Esophagus squamous epithelium (tissue), 4 donors: ENCODE measurements around the gene SLC49A3.

Experiments
- POLR2A ChIP-seq, 4 donors: fragments of 450-650 bp; IDR thresholded peaks; one replicate each; pipeline ENCODE4 v1.6.1; 2017; ENCODE audit warnings: antibody characterized with exemption in 4 of 4, mild to moderate bottlenecking in 4 of 4, moderate library complexity in 3 of 4
- TF ChIP-seq, protein P1 (sequence below), 6 experiments: fragments of 450-650 bp in 4 of 6; fragments of 200-600 bp in 2 of 6; sonication (generic) in 2 of 6; IDR thresholded peaks; one replicate each; pipeline ENCODE4 v1.5.1; 2016 to 2019; ENCODE audit warnings: antibody characterized with exemption in 6 of 6, mild to moderate bottlenecking in 4 of 6, moderate library complexity in 4 of 6

DNA sequence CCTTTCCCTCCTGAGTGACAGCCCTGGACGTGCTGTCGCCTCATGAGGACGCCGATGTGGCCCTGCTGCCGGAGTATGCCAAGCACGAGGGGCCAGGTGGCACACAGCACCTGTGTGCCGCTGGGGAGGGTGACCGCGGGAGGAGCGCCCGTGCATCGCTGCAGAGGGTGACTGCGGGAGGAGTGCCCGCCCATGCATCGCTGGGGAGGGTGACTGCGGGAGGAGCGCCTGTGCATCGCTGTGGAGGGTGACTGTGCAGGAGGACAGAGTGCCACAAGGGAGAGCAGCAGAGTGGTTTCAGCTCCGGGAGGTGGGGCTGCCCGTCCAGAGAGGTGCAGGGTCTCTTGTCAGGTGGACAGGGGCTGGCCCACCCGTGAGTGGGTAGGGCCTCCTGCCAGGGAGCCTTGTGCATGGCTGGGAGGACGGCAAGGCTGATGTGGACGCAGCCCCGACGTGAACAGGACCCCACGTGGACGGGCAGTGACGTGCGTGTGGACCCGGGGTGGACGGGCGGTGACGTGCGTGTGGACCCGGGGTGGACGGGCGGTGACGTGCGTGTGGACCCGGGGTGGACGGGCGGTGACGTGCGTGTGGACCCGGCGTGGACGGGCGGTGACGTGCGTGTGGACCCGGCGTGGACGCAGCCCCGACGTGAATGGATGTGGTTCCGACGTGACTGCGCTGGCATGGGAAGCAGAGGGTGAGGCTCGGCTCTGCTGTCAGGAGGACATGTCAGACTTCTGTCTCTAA is 31.3 kb upstream of the SLC49A3 start:
- no peak for TF ChIP-seq POLR2A (IDR thresholded peaks at IDR 0.05)
- TF ChIP-seq, protein P1, sequence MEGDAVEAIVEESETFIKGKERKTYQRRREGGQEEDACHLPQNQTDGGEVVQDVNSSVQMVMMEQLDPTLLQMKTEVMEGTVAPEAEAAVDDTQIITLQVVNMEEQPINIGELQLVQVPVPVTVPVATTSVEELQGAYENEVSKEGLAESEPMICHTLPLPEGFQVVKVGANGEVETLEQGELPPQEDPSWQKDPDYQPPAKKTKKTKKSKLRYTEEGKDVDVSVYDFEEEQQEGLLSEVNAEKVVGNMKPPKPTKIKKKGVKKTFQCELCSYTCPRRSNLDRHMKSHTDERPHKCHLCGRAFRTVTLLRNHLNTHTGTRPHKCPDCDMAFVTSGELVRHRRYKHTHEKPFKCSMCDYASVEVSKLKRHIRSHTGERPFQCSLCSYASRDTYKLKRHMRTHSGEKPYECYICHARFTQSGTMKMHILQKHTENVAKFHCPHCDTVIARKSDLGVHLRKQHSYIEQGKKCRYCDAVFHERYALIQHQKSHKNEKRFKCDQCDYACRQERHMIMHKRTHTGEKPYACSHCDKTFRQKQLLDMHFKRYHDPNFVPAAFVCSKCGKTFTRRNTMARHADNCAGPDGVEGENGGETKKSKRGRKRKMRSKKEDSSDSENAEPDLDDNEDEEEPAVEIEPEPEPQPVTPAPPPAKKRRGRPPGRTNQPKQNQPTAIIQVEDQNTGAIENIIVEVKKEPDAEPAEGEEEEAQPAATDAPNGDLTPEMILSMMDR (IDR thresholded peaks at IDR 0.05), result no peak
